ENCODE results near the gene COQ8B.

DNA sequence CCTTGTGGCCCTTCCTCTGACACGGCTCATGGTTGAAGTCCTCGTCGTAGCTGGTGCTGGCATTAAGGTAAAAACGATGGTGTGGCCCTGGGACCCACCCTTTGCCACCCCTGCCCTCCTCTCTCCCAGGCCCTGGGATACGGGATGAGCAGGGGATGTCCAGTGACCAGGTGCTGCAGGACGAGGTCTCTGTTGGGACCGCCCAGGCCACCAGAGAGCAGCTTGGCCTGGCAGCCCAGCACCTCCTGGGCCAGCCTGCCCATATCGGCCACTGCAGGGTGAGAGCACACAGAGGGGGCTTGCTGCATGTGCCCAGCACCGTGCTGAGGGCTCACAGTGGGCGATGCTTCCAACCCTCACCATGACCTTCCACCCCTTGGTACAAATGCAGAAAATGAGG lies 27.2 kb upstream of the COQ8B start:
- TF ChIP-seq POLR2A (IDR thresholded peaks at IDR 0.05), result no peak
- TF ChIP-seq, protein P1, sequence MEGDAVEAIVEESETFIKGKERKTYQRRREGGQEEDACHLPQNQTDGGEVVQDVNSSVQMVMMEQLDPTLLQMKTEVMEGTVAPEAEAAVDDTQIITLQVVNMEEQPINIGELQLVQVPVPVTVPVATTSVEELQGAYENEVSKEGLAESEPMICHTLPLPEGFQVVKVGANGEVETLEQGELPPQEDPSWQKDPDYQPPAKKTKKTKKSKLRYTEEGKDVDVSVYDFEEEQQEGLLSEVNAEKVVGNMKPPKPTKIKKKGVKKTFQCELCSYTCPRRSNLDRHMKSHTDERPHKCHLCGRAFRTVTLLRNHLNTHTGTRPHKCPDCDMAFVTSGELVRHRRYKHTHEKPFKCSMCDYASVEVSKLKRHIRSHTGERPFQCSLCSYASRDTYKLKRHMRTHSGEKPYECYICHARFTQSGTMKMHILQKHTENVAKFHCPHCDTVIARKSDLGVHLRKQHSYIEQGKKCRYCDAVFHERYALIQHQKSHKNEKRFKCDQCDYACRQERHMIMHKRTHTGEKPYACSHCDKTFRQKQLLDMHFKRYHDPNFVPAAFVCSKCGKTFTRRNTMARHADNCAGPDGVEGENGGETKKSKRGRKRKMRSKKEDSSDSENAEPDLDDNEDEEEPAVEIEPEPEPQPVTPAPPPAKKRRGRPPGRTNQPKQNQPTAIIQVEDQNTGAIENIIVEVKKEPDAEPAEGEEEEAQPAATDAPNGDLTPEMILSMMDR (IDR thresholded peaks at IDR 0.05), result no peak

Data from lower leg skin (tissue), 3 donors.